ENCODE results near the gene LMNA.
"Not testable (repeated sequence)": the region's sequence is repeated elsewhere in the genome, so short reads cannot be mapped to it uniquely, and the experiment has no call there.

LMNA gene

DNA sequence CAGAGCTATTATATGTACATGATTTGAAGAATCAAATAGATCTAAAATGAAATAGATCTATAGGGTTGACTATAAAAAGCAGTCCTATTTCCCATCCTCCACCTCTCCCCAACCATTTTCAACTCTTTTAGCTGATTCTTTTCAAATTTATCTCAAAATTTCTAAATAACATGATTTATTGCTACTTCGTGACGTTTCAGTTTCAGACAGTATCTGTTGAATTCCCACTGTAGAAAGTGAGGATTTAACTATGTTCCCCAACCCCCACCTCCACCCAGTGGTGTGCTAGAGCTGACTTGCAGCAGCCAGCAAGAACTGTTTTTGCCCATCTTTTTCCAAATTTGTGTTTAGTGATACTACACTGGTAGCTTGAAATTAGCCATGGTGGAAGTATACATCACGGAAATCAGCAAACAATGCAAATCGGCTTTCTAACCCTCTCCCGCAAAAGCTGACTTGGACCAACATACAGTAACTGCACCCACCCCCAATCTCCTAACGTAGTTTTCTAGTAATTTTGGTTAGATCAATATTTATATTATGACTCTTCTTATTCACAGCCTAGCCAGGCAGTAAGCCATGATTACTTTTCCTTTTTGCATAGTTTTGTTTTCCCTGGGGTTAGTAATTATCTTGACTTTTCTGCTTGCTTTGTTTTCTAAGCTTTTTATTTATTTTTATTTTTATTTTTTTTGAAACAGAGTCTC, 49.8 kb downstream of the LMNA start:
- no peak for DNase-seq

- no peak for DNase-seq
These were observed 50.6 kb downstream of the LMNA start for GRCh38 chr1:156165083-156165482.

- DNase-seq: no peak
These were observed 53.0 kb downstream of the LMNA start for GRCh38 chr1:156167536-156167935.

GRCh38 chr1:156172696-156173470, 58.4 kb downstream of the LMNA start:
- DNase-seq: no peak

- no peak for DNase-seq
These were observed 62.2 kb downstream of the LMNA start for GRCh38 chr1:156176610-156177210.

GRCh38 chr1:156177919-156178654, 63.6 kb downstream of the LMNA start:
- no peak for DNase-seq

DNA sequence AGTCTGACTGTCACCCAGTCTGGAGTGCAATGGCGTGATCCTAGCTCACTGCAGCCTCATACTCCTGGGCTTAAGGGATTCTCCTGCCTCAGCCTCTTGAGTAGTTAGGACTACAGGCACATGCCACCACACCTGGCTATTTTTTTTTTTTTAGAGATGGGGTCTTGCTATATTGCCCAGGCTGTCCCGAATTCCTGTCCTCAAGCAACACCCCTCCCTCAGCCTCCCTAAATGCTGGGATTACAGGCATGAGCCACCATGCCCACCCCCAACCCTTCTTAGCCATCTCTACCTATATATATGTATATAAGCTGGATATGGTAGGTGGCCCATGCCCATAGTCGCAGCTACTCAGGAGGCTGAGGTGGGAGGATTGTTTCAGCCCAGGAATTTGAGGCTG, 66.0 kb downstream of the LMNA start:
- DNase-seq: no peak

DNA sequence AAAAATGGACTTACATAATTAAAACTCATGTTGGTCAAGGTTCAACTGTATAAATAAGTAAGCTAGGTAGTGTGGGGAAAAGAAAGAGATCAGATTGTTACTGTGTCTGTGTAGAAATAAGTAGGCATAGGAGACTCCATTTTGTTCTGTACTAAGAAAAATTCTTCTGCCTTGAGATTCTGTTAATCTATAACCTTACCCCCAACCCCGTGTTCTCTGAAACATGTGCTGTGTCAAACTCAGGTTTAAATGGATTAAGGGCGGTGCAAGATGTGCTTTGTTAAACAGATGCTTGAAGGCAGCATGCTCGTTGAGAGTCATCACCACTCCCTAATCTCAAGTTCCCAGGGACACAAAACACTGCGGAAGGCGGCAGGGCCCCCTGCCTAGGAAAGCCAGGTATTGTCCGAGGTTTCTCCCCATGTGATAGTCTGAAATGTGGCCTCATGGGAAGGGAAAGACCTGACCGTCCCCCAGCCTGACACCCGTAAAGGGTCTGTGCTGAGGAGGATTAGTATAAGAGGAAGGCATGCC, 66.9 kb downstream of the LMNA start:
- not testable (repeated sequence) for DNase-seq

DNA sequence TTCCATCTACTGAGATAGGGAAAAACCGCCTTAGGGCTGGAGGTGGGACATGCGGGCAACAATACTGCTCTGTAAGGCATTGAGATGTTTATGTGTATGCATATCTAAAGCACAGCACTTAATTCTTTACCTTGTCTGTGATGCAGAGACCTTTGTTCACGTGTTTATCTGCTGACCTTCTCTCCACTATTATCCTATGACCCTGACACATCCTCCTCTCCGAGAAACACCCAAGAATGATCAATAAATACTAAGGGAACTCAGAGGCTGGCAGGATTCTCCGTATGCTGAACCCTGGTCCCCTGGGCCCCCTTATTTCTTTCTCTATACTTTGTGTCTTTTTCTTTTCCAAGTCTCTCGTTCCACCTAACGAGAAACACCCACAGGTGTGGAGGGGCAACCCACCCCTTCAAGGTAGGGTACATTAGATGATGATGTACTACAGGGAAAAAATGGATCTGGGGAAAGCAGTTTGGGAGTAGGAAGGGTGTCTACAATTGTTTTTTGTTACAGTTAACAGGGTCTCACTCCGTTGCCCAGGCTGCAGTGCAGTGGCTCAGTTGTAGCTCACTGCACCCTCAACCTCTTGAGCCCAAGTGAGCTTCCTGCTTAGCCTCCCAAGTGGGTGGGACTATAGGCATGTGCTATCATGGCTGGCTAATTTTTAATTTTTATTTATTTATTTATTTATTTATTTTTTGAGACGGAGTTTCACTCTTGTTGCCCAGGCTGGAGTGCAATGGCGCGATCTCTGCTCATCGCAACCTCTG, 67.7 kb downstream of the LMNA start:
- not testable (repeated sequence) for DNase-seq

GRCh38 chr1:156186347-156187177, 72.1 kb downstream of the LMNA start:
- DNase-seq: not testable (repeated sequence)

Measured in activated CD4-positive, alpha-beta T cell treated with anti-CD3 and anti-CD28 coated beads for 48 hours (primary cell).